IPS-15b (cell line): ENCODE results near the gene SNRK.

Experiments
- H3K27me3 ChIP-seq: one replicate; pipeline ENCODE4 v1.6.1; 2013; ENCODE audit warnings: low read length; ENCODE audit not compliant: control insufficient read depth, insufficient read depth
- H3K36me3 ChIP-seq: one replicate; pipeline ENCODE4 v1.6.1; 2013; ENCODE audit warnings: low read length; ENCODE audit not compliant: control insufficient read depth, insufficient read depth
- H3K4me1 ChIP-seq: one replicate; pipeline ENCODE4 v1.6.1; 2013; ENCODE audit warnings: mild to moderate bottlenecking, low read length; ENCODE audit not compliant: control insufficient read depth, insufficient read depth
- H3K4me3 ChIP-seq: one replicate; pipeline ENCODE4 v1.5.1; 2013; ENCODE audit warnings: low read depth, low read length
- H3K9ac ChIP-seq: one replicate; pipeline ENCODE4 v1.6.1; 2013; ENCODE audit warnings: low read depth, mild to moderate bottlenecking, low read length
- H3K9me3 ChIP-seq: one replicate; pipeline ENCODE4 v1.6.1; 2013; ENCODE audit warnings: mild to moderate bottlenecking, low read length; ENCODE audit not compliant: control insufficient read depth, insufficient read depth

Gene SNRK

GRCh38 chr3:43316783-43317460 lies 30.6 kb downstream of the SNRK start:
- H3K36me3 ChIP-seq, result no peaks in the 10 kb centered on the region
- no peaks in the 10 kb centered on the region for H3K27me3 ChIP-seq
- H3K9ac ChIP-seq, result no peak overlapping the region
- H3K4me1 ChIP-seq, result peaks cover 10% of the 10 kb centered on the region
- H3K9me3 ChIP-seq, result no peaks in the 10 kb centered on the region
- no peak overlapping the region for H3K4me3 ChIP-seq

GRCh38 chr3:43317461-43318316 lies 31.3 kb downstream of the SNRK start:
- H3K9ac ChIP-seq, result no peak overlapping the region
- peaks cover 10% of the 10 kb centered on the region for H3K4me1 ChIP-seq
- no peaks in the 10 kb centered on the region for H3K27me3 ChIP-seq
- H3K9me3 ChIP-seq, result no peaks in the 10 kb centered on the region
- H3K36me3 ChIP-seq, result no peaks in the 10 kb centered on the region
- no peak overlapping the region for H3K4me3 ChIP-seq

GRCh38 chr3:43319376-43319775 lies 33.0 kb downstream of the SNRK start:
- Histone ChIP-seq H3K9me3 (no peaks in the 10 kb centered on the region), H3K36me3 (no peaks in the 10 kb centered on the region), H3K9ac (no peak overlapping the region), H3K4me1 (peaks cover 10% of the 10 kb centered on the region), H3K4me3 (no peak overlapping the region), H3K27me3 (no peaks in the 10 kb centered on the region)

GRCh38 chr3:43319794-43320193 lies 33.5 kb downstream of the SNRK start:
- Histone ChIP-seq H3K27me3 (no peaks in the 10 kb centered on the region), H3K4me1 (peaks cover 10% of the 10 kb centered on the region), H3K36me3 (no peaks in the 10 kb centered on the region), H3K4me3 (no peak overlapping the region), H3K9ac (no peak overlapping the region), H3K9me3 (no peaks in the 10 kb centered on the region)

- no peak overlapping the region for H3K4me3 ChIP-seq
Observed at GRCh38 chr3:43320288-43320687, 33.9 kb downstream of the SNRK start.

GRCh38 chr3:43323541-43323940 lies 37.2 kb downstream of the SNRK start:
- Histone ChIP-seq H3K27me3 (no peaks in the 10 kb centered on the region), H3K9ac (no peak overlapping the region), H3K36me3 (no peaks in the 10 kb centered on the region), H3K4me3 (no peak overlapping the region), H3K4me1 (no peaks in the 10 kb centered on the region), H3K9me3 (no peaks in the 10 kb centered on the region)

More at GRCh38 chr3:43320288-43320687, 33.9 kb downstream of the SNRK start:
- Histone ChIP-seq H3K9me3 (no peaks in the 10 kb centered on the region), H3K9ac (no peak overlapping the region), H3K27me3 (no peaks in the 10 kb centered on the region), H3K4me1 (peaks cover 10% of the 10 kb centered on the region), H3K36me3 (no peaks in the 10 kb centered on the region)

GRCh38 chr3:43326891-43327581 lies 40.7 kb downstream of the SNRK start:
- Histone ChIP-seq H3K27me3 (no peaks in the 10 kb centered on the region), H3K9me3 (no peaks in the 10 kb centered on the region), H3K4me3 (no peak overlapping the region), H3K9ac (no peak overlapping the region), H3K4me1 (no peaks in the 10 kb centered on the region), H3K36me3 (no peaks in the 10 kb centered on the region)

GRCh38 chr3:43327582-43327979 lies 41.2 kb downstream of the SNRK start:
- Histone ChIP-seq H3K27me3 (no peaks in the 10 kb centered on the region), H3K9ac (no peak overlapping the region), H3K9me3 (no peaks in the 10 kb centered on the region), H3K4me1 (no peaks in the 10 kb centered on the region), H3K4me3 (no peak overlapping the region), H3K36me3 (no peaks in the 10 kb centered on the region)

GRCh38 chr3:43328653-43329052 lies 42.3 kb downstream of the SNRK start:
- Histone ChIP-seq H3K27me3 (no peaks in the 10 kb centered on the region), H3K4me3 (no peak overlapping the region), H3K4me1 (no peaks in the 10 kb centered on the region), H3K9me3 (no peaks in the 10 kb centered on the region), H3K9ac (no peak overlapping the region), H3K36me3 (no peaks in the 10 kb centered on the region)

GRCh38 chr3:43330981-43331380 lies 44.6 kb downstream of the SNRK start:
- no peaks in the 10 kb centered on the region for H3K27me3 ChIP-seq
- no peak overlapping the region for H3K4me3 ChIP-seq
- no peak overlapping the region for H3K9ac ChIP-seq
- H3K36me3 ChIP-seq, result no peaks in the 10 kb centered on the region
- H3K4me1 ChIP-seq, result no peaks in the 10 kb centered on the region
- H3K9me3 ChIP-seq, result no peaks in the 10 kb centered on the region

- Histone ChIP-seq H3K4me1 (no peaks in the 10 kb centered on the region), H3K4me3 (no peak overlapping the region), H3K9ac (no peak overlapping the region), H3K9me3 (no peaks in the 10 kb centered on the region), H3K27me3 (no peaks in the 10 kb centered on the region), H3K36me3 (no peaks in the 10 kb centered on the region)
Observed at GRCh38 chr3:43331381-43331780, 45.0 kb downstream of the SNRK start.
